MM.1S (cell line): ENCODE data around the gene FAM81A.
A peak's percentile ranks its signal among the peaks of the same experiment; 100 is the strongest.

Experiments used
- DNase-seq: peaks from one replicate; pipeline ENCODE4 v3.0.0-alpha.2; 2015
- H2AFZ ChIP-seq: fragments of 300-600 bp; sonication (generic); 2 replicates; pipeline ENCODE4 v1.6.0; 2016; ENCODE audit warnings: antibody characterized with exemption, low read length
- H3F3A ChIP-seq: fragments of 300-600 bp; sonication (generic); 2 replicates; pipeline ENCODE4 v1.6.1; 2016; ENCODE audit warnings: mild to moderate bottlenecking, antibody characterized with exemption, low read length, moderate library complexity, mixed read lengths; ENCODE audit not compliant: insufficient read depth
- H3K27ac ChIP-seq: fragments of 300-600 bp; sonication (generic); 2 replicates; pipeline ENCODE4 v1.5.1; 2016; ENCODE audit warnings: mild to moderate bottlenecking, low read length
- H3K27me3 ChIP-seq: fragments of 300-600 bp; sonication (generic); replicated peaks from 2 replicates; pipeline ENCODE4 v1.6.0; 2016; ENCODE audit warnings: low read length; ENCODE audit not compliant: insufficient read depth
- H3K36me3 ChIP-seq: fragments of 300-600 bp; sonication (generic); replicated peaks from 2 replicates; pipeline ENCODE4 v1.6.1; 2016; ENCODE audit warnings: mild to moderate bottlenecking, low read length, mixed read lengths; ENCODE audit not compliant: insufficient read depth
- H3K4me1 ChIP-seq: fragments of 300-600 bp; sonication (generic); 2 replicates; pipeline ENCODE4 v1.6.1; 2016; ENCODE audit warnings: low read length, mixed read lengths
- H3K4me2 ChIP-seq: fragments of 300-600 bp; sonication (generic); 2 replicates; pipeline ENCODE4 v1.6.0; 2016; ENCODE audit warnings: low read depth, low read length
- H3K4me3 ChIP-seq: fragments of 300-600 bp; sonication (generic); 2 replicates; pipeline ENCODE4 v1.5.1; 2016; ENCODE audit warnings: low read length, mixed read lengths
- H3K79me2 ChIP-seq: fragments of 300-600 bp; sonication (generic); 2 replicates; pipeline ENCODE4 v1.6.1; 2016; ENCODE audit warnings: mixed run types, low read length, mixed read lengths
- H3K9ac ChIP-seq: fragments of 300-600 bp; sonication (generic); 2 replicates; pipeline ENCODE4 v1.6.1; 2016; ENCODE audit warnings: low read length, mixed read lengths
- H3K9me2 ChIP-seq: fragments of 300-600 bp; sonication (generic); replicated peaks from 2 replicates; pipeline ENCODE4 v1.6.1; 2016; ENCODE audit warnings: mild to moderate bottlenecking, low read length, mixed read lengths; ENCODE audit not compliant: insufficient read depth
- H3K9me3 ChIP-seq: fragments of 300-600 bp; sonication (generic); replicated peaks from 2 replicates; pipeline ENCODE4 v1.6.1; 2016; ENCODE audit warnings: mild to moderate bottlenecking, low read length, mixed read lengths; ENCODE audit not compliant: insufficient read depth
- H4K20me1 ChIP-seq: fragments of 300-600 bp; sonication (generic); 2 replicates; pipeline ENCODE4 v1.6.1; 2016; ENCODE audit warnings: mild to moderate bottlenecking, low read length, moderate library complexity, mixed read lengths; ENCODE audit not compliant: insufficient read depth
- EZH2 ChIP-seq: fragments of 300-600 bp; sonication (generic); optimal IDR thresholded peaks from 2 replicates; pipeline ENCODE3; 2017; ENCODE audit warnings: low read depth, mild to moderate bottlenecking, antibody characterized with exemption, low read length, mixed read lengths
- EZH2phosphoT487 ChIP-seq: fragments of 300-600 bp; sonication (generic); IDR thresholded peaks from 2 replicates; pipeline ENCODE4 v1.6.1; 2018; ENCODE audit warnings: antibody characterized with exemption, low read length
- TF ChIP-seq, protein P1 (sequence below): fragments of 300-600 bp; sonication (generic); IDR thresholded peaks from 2 replicates; pipeline ENCODE4 v1.5.1; 2016; ENCODE audit warnings: antibody characterized with exemption, low read length, mixed read lengths

Gene FAM81A

DNA sequence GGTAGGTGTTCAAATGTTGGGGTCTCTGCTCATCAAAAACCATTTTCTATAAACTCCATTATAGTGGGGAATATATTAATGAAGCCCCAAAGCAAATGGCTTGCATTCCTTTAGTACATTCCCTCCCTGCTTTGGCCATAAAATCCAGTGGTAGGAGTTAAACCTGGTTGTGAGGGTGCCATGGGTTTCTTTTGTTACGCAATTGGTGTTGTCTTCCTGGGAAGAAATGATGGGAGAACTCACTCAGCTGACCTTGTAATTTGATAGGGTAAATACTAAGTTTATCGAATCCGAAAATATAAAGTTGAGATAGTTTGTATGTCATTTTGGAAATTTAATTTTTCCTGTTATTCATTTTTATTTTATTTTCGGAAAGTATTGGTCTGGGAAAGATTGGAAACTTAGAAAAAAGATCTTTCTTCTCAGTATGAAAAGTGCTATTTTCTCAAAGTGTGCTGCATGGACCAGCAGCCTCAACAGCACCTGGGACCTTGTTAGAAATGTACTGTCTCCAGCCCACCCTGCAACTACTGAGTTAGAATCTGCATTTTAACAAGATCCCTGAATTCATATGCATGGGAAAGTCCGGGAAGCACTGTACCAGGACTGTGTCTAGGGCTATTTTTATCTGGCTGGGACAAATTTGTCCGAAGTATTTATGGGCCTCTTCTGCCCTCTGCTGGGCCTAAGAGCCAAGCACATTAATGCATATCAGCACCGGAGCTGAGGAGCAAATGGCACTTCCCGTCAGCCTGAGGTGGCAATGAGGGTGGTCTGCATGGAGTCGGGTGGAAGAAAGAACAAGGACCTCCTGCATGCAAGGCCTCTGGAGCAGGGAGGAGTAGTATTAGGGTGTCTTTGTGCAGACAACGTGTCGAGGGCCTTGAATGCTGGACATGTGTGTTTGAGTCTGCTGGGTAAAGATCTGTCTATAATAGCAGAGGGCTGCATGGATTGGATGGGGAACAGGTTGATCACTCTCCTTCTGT is 54.7 kb downstream of the FAM81A start:
- Histone ChIP-seq H3K9me3 (no peaks in the 10 kb centered on the region), H3K79me2 (no peaks in the 10 kb centered on the region), H3K4me3 (no peak overlapping the region), H2AFZ (peak overlapping the region; percentile 28; the same call in 1 of the 2 replicates), H3K9me2 (no peaks in the 10 kb centered on the region), H3K27ac (no peak overlapping the region), H3K27me3 (no peaks in the 10 kb centered on the region), H3K36me3 (no peaks in the 10 kb centered on the region), H3F3A (no peaks in the 10 kb centered on the region), H3K9ac (no peak overlapping the region), H4K20me1 (no peaks in the 10 kb centered on the region), H3K4me1 (no peaks in the 10 kb centered on the region), H3K4me2 (no peak overlapping the region)
- TF ChIP-seq, protein P1, sequence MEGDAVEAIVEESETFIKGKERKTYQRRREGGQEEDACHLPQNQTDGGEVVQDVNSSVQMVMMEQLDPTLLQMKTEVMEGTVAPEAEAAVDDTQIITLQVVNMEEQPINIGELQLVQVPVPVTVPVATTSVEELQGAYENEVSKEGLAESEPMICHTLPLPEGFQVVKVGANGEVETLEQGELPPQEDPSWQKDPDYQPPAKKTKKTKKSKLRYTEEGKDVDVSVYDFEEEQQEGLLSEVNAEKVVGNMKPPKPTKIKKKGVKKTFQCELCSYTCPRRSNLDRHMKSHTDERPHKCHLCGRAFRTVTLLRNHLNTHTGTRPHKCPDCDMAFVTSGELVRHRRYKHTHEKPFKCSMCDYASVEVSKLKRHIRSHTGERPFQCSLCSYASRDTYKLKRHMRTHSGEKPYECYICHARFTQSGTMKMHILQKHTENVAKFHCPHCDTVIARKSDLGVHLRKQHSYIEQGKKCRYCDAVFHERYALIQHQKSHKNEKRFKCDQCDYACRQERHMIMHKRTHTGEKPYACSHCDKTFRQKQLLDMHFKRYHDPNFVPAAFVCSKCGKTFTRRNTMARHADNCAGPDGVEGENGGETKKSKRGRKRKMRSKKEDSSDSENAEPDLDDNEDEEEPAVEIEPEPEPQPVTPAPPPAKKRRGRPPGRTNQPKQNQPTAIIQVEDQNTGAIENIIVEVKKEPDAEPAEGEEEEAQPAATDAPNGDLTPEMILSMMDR, result peak; percentile 91
- TF ChIP-seq EZH2, result no peak
- peak; percentile 21 for DNase-seq

DNA sequence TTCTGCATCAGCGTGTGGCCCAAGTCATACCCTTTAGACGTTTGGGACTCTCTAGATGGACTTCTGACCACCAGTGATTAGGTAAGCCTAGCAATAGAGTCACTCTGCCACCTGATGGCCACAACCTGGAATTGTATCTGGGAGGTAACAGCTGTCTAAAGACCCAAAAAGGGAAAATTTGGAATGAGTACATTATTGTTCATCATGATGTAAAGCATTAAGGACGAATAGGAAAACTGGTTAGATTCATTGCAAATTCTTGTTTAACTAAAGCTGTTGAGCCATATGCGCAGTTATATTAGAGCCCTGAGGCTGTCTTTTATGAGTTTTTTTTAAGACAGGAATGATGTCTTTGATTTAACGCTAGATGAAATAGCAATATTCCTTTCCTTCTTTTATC is 63.6 kb downstream of the FAM81A start:
- TF ChIP-seq EZH2, result no peak
- TF ChIP-seq, protein P1, result peak; percentile 85
- Histone ChIP-seq H3K4me3 (no peak overlapping the region), H3K9me2 (no peaks in the 10 kb centered on the region), H3K4me2 (no peak overlapping the region), H3K9ac (no peak overlapping the region), H3F3A (no peaks in the 10 kb centered on the region), H3K4me1 (no peaks in the 10 kb centered on the region), H3K27me3 (no peaks in the 10 kb centered on the region), H3K27ac (no peak overlapping the region), H2AFZ (no peak overlapping the region), H3K79me2 (no peaks in the 10 kb centered on the region), H3K9me3 (no peaks in the 10 kb centered on the region), H3K36me3 (no peaks in the 10 kb centered on the region), H4K20me1 (no peaks in the 10 kb centered on the region)
- peak; percentile 58 for DNase-seq

GRCh38 chr15:59515190-59515589 is 77.2 kb downstream of the FAM81A start:
- Histone ChIP-seq H3K4me1 (peaks cover 5% of the 10 kb centered on the region), H3K36me3 (no peaks in the 10 kb centered on the region), H3K4me2 (no peak overlapping the region), H3K4me3 (no peak overlapping the region), H3K27ac (no peak overlapping the region), H3K79me2 (no peaks in the 10 kb centered on the region), H2AFZ (no peak overlapping the region), H3K27me3 (no peaks in the 10 kb centered on the region), H3K9me3 (no peaks in the 10 kb centered on the region), H3K9me2 (no peaks in the 10 kb centered on the region), H3F3A (peaks cover 11% of the 10 kb centered on the region), H3K9ac (no peak overlapping the region), H4K20me1 (no peaks in the 10 kb centered on the region)
- TF ChIP-seq EZH2phosphoT487, result no peak
- TF ChIP-seq EZH2, result no peak
- TF ChIP-seq, protein P1, result no peak
- DNase-seq, result no peak
